ENCODE results near the gene TMEM117. TPM values are rescaled to one million over a fixed set of nuclear protein-coding genes. Genes with fewer than 3 reads are reported as not detected.
"Not testable (repeated sequence)": the region's sequence is repeated elsewhere in the genome, so short reads cannot be mapped to it uniquely, and the experiment has no call there.

TMEM117 gene
- total RNA-seq, 1 donor from 2014 or later = 35.3 TPM

DNA sequence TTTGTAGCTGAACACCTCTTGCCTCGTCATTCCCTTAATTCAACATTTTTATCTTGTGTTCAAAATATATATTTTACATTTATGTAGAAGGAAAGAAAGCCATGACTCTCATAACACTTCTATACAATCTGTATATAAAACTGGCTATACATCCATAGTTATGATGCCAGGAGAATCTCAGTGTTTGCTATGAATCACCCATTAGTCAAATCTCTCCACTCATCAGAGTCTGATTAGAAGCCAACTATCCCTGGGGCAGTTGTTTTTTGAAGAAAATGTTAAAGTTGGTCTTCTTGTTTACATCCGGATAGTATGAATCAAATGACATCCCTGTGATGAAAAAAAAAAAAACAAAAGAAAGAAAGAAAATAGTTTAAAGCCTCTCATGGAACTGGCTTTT is 536.4 kb downstream of the TMEM117 start:
- DNase-seq (ENCODE audit: low spot score in 2 of 2, unreplicated experiment in 2 of 2) = no peak
- Mint-ChIP-seq H3K4me3 (no peak overlapping the region), H3K27me3 (ENCODE audit: low read depth) (no peaks in the 10 kb centered on the region), H3K4me1 (peaks cover 24% of the 10 kb centered on the region), H3K9me3 (no peaks in the 10 kb centered on the region), H3K36me3 (no peaks in the 10 kb centered on the region), H3K27ac (peak overlapping the region; percentile 28)
- TF ChIP-seq, protein P1, sequence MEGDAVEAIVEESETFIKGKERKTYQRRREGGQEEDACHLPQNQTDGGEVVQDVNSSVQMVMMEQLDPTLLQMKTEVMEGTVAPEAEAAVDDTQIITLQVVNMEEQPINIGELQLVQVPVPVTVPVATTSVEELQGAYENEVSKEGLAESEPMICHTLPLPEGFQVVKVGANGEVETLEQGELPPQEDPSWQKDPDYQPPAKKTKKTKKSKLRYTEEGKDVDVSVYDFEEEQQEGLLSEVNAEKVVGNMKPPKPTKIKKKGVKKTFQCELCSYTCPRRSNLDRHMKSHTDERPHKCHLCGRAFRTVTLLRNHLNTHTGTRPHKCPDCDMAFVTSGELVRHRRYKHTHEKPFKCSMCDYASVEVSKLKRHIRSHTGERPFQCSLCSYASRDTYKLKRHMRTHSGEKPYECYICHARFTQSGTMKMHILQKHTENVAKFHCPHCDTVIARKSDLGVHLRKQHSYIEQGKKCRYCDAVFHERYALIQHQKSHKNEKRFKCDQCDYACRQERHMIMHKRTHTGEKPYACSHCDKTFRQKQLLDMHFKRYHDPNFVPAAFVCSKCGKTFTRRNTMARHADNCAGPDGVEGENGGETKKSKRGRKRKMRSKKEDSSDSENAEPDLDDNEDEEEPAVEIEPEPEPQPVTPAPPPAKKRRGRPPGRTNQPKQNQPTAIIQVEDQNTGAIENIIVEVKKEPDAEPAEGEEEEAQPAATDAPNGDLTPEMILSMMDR (IDR thresholded peaks at IDR 0.05; ENCODE audit: unreplicated experiment) = no peak

DNA sequence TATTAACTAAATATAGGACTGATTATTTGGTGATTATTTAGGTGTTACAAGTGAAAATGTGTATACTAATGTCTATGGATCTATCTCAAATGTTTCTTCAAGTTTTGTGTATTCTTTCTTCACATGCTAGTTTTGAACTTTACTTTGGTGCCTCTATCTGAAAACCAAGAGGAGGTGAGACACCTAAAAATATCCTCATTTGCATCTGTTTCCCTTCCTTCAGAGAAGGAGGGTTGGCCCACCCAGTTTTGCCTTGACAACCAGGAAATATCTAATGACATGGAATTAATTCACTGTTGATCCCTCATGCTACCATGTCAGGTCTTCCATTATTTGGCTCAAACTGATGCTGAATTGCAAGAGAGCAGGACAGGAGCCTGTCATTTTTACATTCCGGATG is 539.8 kb downstream of the TMEM117 start:
- H3K9me3 Mint-ChIP-seq = no peaks in the 10 kb centered on the region
- no peak overlapping the region for H3K27ac Mint-ChIP-seq
- no peak overlapping the region for H3K4me3 Mint-ChIP-seq
- H3K4me1 Mint-ChIP-seq = peaks cover 18% of the 10 kb centered on the region
- H3K36me3 Mint-ChIP-seq = no peaks in the 10 kb centered on the region
- no peaks in the 10 kb centered on the region for H3K27me3 Mint-ChIP-seq (ENCODE audit: low read depth)
- DNase-seq (ENCODE audit: low spot score in 2 of 2, unreplicated experiment in 2 of 2) = no peak
- TF ChIP-seq, protein P1 (IDR thresholded peaks at IDR 0.05; ENCODE audit: unreplicated experiment) = no peak

DNA sequence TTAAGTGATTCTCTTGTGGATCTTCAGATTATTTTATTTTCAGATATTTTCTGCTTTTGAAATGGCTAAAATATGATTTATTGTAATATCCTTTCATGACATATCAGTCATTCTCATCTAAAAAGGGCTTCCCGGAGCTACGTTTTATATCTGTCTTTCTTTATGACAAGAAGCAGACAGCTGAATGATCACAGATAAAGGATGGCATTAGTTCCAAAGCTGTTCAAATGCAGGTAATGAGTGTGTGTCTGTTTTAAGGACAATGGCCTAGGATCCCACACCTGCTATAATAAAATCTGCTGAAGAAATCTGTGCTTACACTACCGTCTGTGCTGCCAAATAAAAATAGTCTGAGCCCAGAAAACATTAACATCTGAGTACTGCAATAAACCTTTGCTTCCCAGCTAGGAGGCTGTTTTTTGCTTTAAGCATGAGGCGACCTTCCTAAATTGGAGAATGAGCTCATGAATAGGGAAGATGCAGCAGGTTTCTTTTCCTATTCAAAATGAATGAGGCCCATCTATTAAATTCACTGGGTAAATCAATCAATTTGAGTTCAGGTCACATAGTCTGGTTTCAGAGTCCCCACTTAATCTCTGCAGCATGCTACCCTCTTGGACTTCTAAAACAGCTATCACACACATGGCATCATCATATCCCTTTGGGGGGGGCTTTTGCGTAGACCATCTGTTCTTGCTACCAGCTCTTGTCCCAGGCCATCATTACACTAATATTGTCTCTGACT is 541.7 kb downstream of the TMEM117 start:
- TF ChIP-seq, protein P1 (IDR thresholded peaks at IDR 0.05; ENCODE audit: unreplicated experiment) = no peak
- Mint-ChIP-seq H3K9me3 (no peaks in the 10 kb centered on the region), H3K27me3 (ENCODE audit: low read depth) (no peaks in the 10 kb centered on the region), H3K4me1 (peaks cover 10% of the 10 kb centered on the region), H3K27ac (no peak overlapping the region), H3K4me3 (no peak overlapping the region), H3K36me3 (no peaks in the 10 kb centered on the region)
- DNase-seq (ENCODE audit: low spot score in 2 of 2, unreplicated experiment in 2 of 2) = no peak

DNA sequence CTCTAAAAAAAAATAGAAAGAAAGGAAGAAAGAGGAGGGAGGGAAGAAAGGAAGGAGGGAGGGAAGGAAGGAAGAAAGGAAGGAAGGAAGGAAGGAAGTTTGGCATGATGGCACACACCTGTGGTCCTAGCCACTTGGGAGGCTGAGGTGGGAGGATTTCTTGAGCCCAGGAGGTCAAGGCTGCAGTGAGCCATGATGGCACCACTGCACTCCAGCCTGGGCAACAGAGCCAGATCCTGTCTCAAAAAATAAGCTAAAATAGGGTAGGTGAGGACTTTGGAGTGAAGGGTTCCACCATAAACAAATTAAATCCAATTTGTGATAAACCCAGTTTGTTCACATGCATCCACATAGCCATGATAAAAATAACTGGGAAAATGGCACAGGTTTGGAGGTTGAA is 543.2 kb downstream of the TMEM117 start:
- H3K27ac Mint-ChIP-seq; H3K27me3 Mint-ChIP-seq (ENCODE audit: low read depth); H3K9me3 Mint-ChIP-seq; H3K36me3 Mint-ChIP-seq; H3K4me3 Mint-ChIP-seq; DNase-seq (ENCODE audit: low spot score in 2 of 2, unreplicated experiment in 2 of 2): not testable (repeated sequence)
- peaks cover 20% of the 10 kb centered on the region for H3K4me1 Mint-ChIP-seq

DNA sequence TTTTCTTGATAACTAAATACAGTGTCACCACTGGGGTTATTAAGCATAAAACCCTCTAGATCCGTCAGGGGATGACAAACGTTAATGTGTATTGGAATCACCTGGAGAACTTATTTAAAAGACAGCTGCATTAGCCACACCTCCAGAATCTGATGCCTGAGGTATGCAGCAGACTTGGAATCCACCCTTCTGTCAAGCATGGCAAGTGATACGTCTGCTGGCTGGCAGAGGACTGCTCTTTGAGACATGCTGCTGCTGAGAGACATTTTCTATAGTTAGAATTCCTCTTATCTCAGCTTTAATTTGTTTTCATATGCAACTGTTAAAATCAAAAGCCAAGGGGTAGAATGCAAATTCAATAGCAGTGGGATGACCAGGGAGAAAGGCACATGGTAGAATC is 544.0 kb downstream of the TMEM117 start:
- Mint-ChIP-seq H3K4me1 (peaks cover 20% of the 10 kb centered on the region), H3K36me3 (no peaks in the 10 kb centered on the region), H3K27me3 (ENCODE audit: low read depth) (no peaks in the 10 kb centered on the region), H3K27ac (no peak overlapping the region), H3K9me3 (no peaks in the 10 kb centered on the region), H3K4me3 (no peak overlapping the region)
- DNase-seq (ENCODE audit: low spot score in 2 of 2, unreplicated experiment in 2 of 2) = no peak
- TF ChIP-seq, protein P1 (IDR thresholded peaks at IDR 0.05; ENCODE audit: unreplicated experiment) = no peak

DNA sequence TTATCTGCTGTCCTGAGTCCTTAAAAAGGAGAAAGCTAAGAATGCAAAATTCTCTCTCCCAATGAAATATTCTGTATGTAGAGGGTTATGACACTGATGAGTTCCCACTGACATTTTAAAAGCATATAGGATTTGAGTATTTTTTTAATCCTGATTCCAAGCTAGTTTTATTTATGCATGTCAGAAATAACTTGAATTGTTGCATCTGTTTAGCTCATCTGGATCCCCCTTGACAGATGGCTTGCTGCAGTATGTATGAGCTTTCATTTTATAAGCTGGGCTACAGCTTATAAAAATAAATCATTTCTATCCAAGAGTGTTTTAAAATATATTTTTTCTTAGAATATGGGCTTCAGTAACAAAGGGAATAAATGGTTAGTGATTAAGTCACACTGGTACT is 545.0 kb downstream of the TMEM117 start:
- peaks cover 23% of the 10 kb centered on the region for H3K4me1 Mint-ChIP-seq

More for the DNA sequence above, 545.0 kb downstream of the TMEM117 start:
- no peak for DNase-seq (ENCODE audit: low spot score in 2 of 2, unreplicated experiment in 2 of 2)
- Mint-ChIP-seq H3K9me3 (no peaks in the 10 kb centered on the region), H3K27me3 (ENCODE audit: low read depth) (no peaks in the 10 kb centered on the region), H3K36me3 (no peaks in the 10 kb centered on the region), H3K4me3 (no peak overlapping the region), H3K27ac (no peak overlapping the region)
- TF ChIP-seq, protein P1 (IDR thresholded peaks at IDR 0.05; ENCODE audit: unreplicated experiment) = no peak
